GM19468 (cell line): Measurements from ENCODE around the gene DCLRE1C.
"Not testable (repeated sequence)": the region's sequence is repeated elsewhere in the genome, so short reads cannot be mapped to it uniquely, and the experiment has no call there.

Experiments
- ATAC-seq: cut with Tn5 transposase; IDR thresholded peaks from one replicate; pipeline ENCODE4 v1.9.1; 2021; ENCODE audit warnings: mild to moderate bottlenecking, moderate library complexity, moderate number of reproducible peaks; ENCODE audit not compliant: unreplicated experiment; ENCODE audit errors: extremely low read depth

DCLRE1C gene

GRCh38 chr10:14904316-14904732 is 49.6 kb downstream of the DCLRE1C start:
- no peak for ATAC-seq

- no peak for ATAC-seq
These were observed 62.7 kb downstream of the DCLRE1C start for GRCh38 chr10:14891151-14891550.

- ATAC-seq: no peak
These were observed 64.6 kb downstream of the DCLRE1C start for GRCh38 chr10:14889318-14889717.

GRCh38 chr10:14884082-14884481 is 69.8 kb downstream of the DCLRE1C start:
- ATAC-seq: no peak

- no peak for ATAC-seq
These were observed 73.7 kb downstream of the DCLRE1C start for GRCh38 chr10:14880229-14880628.

GRCh38 chr10:14879928-14880193 is 74.0 kb downstream of the DCLRE1C start:
- no peak for ATAC-seq

GRCh38 chr10:14879124-14879927 is 74.6 kb downstream of the DCLRE1C start:
- ATAC-seq: no peak

- peak; percentile 84 for ATAC-seq
These were observed 75.4 kb downstream of the DCLRE1C start, which contains the start of gene SUV39H2 for GRCh38 chr10:14878266-14879123. SUV39H2 (plus strand) TSS chr10:14878866; CDS start chr10:14878889, 23 bp downstream.

GRCh38 chr10:14876764-14877163 is 77.1 kb downstream of the DCLRE1C start:
- ATAC-seq: no peak

GRCh38 chr10:14875941-14876340 is 78.0 kb downstream of the DCLRE1C start:
- no peak for ATAC-seq

- no peak for ATAC-seq
These were observed 80.7 kb downstream of the DCLRE1C start for GRCh38 chr10:14873090-14873760.

- ATAC-seq: not testable (repeated sequence)
These were observed 89.0 kb downstream of the DCLRE1C start for GRCh38 chr10:14864871-14865270.

GRCh38 chr10:14864466-14864865 is 89.4 kb downstream of the DCLRE1C start:
- not testable (repeated sequence) for ATAC-seq

- no peak for ATAC-seq
These were observed 93.1 kb downstream of the DCLRE1C start for GRCh38 chr10:14860791-14861190.

GRCh38 chr10:14859775-14860174 is 94.1 kb downstream of the DCLRE1C start:
- no peak for ATAC-seq

GRCh38 chr10:14859043-14859442 is 94.9 kb downstream of the DCLRE1C start:
- ATAC-seq: no peak

GRCh38 chr10:14858338-14858960 is 95.4 kb downstream of the DCLRE1C start:
- no peak for ATAC-seq

GRCh38 chr10:14855453-14855852 is 98.4 kb downstream of the DCLRE1C start:
- ATAC-seq: no peak

GRCh38 chr10:14852236-14852635 is 101.7 kb downstream of the DCLRE1C start:
- ATAC-seq: no peak
